Measurements from ENCODE around the gene PRLR. TPM values are rescaled to one million over a fixed set of nuclear protein-coding genes. Genes with fewer than 3 reads are reported as not detected.
A peak's percentile ranks its signal among the peaks of the same experiment; 100 is the strongest.

PRLR gene
- total RNA-seq, 2 donors from 2014 or later, result 6.2 to 7.9 TPM

- Histone ChIP-seq H3K36me3 (replicated peaks in 1 of 2; ENCODE audit: insufficient read depth in 1 of 2, low read depth in 2 of 2) (no peaks in the 10 kb centered on the region), H3K4me3 (no peak overlapping the region), H3K9me3 (no peaks in the 10 kb centered on the region), H3K27me3 (no peaks in the 10 kb centered on the region), H3K27ac (no peak overlapping the region), H3K4me1 (peaks cover 16% of the 10 kb centered on the region)
- intact Hi-C loops (cut with DNase I), result no loop called here
- TF ChIP-seq CTCF (IDR thresholded peaks at IDR 0.05) (peak in 6 of 7 experiments; percentile 19 to 53 (median 40)), POLR2A (IDR thresholded peaks at IDR 0.05) (no peak)
- ATAC-seq (no peak), DNase-seq (peak; percentile 50 to 70 (median 56))
- 63 to 76% methylated on average over 5 of the region's 5 CpGs for WGBS, 2 donors
Observed at GRCh38 chr5:35202319-35203111, 27.8 kb downstream of the PRLR start.

GRCh38 chr5:35201291-35201690 is 29.0 kb downstream of the PRLR start:
- ATAC-seq (no peak), DNase-seq (no peak)
- WGBS, 2 donors, result 85 to 90% methylated on average over 2 of the region's 2 CpGs
- no peak overlapping the region for H3K27ac ChIP-seq
- no peaks in the 10 kb centered on the region for H3K9me3 ChIP-seq
- no peak overlapping the region for H3K4me3 ChIP-seq
- H3K36me3 ChIP-seq (replicated peaks in 1 of 2; ENCODE audit: insufficient read depth in 1 of 2, low read depth in 2 of 2), result no peaks in the 10 kb centered on the region
- no peaks in the 10 kb centered on the region for H3K27me3 ChIP-seq
- intact Hi-C loops (cut with DNase I), result no loop called here
- no peak for TF ChIP-seq POLR2A (IDR thresholded peaks at IDR 0.05)
- TF ChIP-seq CTCF (IDR thresholded peaks at IDR 0.05), result no peak
- peaks cover 20% of the 10 kb centered on the region for H3K4me1 ChIP-seq

- intact Hi-C loops (cut with DNase I), result loop anchor here (10.0 kb wide), 1 partner anchor 115 kb away; no protein-coding TSS in a partner anchor
- 82 to 87% methylated on average over 3 of the region's 3 CpGs for WGBS, 2 donors
- Histone ChIP-seq H3K27ac (no peak overlapping the region), H3K27me3 (no peaks in the 10 kb centered on the region), H3K36me3 (replicated peaks in 1 of 2; ENCODE audit: insufficient read depth in 1 of 2, low read depth in 2 of 2) (no peaks in the 10 kb centered on the region), H3K4me1 (peaks cover 20% of the 10 kb centered on the region), H3K9me3 (no peaks in the 10 kb centered on the region), H3K4me3 (no peak overlapping the region)
- no peak for DNase-seq
- TF ChIP-seq POLR2A (IDR thresholded peaks at IDR 0.05), result no peak
- TF ChIP-seq CTCF (IDR thresholded peaks at IDR 0.05), result no peak
- ATAC-seq, result no peak
Observed at GRCh38 chr5:35199886-35200285, 30.4 kb downstream of the PRLR start.

GRCh38 chr5:35198686-35199085 is 31.6 kb downstream of the PRLR start:
- Histone ChIP-seq H3K27ac (peak overlapping the region in 3 of 4 donors; percentile 4 to 50 (median 49)), H3K27me3 (no peaks in the 10 kb centered on the region), H3K36me3 (replicated peaks in 1 of 2; ENCODE audit: insufficient read depth in 1 of 2, low read depth in 2 of 2) (no peaks in the 10 kb centered on the region), H3K4me1 (peaks cover 20% of the 10 kb centered on the region), H3K4me3 (no peak overlapping the region), H3K9me3 (no peaks in the 10 kb centered on the region)
- 68 to 74% methylated on average over 4 of the region's 4 CpGs for WGBS, 2 donors
- no peak for DNase-seq
- intact Hi-C loops (cut with DNase I), result loop anchor here (10.0 kb wide), 1 partner anchor 114 kb away; no protein-coding TSS in a partner anchor
- ATAC-seq, result no peak
- no peak for TF ChIP-seq CTCF (IDR thresholded peaks at IDR 0.05)
- no peak for TF ChIP-seq POLR2A (IDR thresholded peaks at IDR 0.05)

Measured in body of pancreas (tissue), 4 donors.